ENCODE measurements around the gene TBC1D1. TPM values are rescaled to one million over a fixed set of nuclear protein-coding genes. Genes with fewer than 3 reads are reported as not detected.

TBC1D1 gene
- total and polyA plus RNA-seq, 2 donors (not counting 3 experiments of a cell fraction or from before 2014, with no cell fraction given): 63.5 to 116 TPM

- Histone ChIP-seq H3K4me1 (ENCODE audit: control insufficient read depth, extremely low read depth, insufficient read depth, low read length) (peaks cover 5% of the 10 kb centered on the region), H3K36me3 (ENCODE audit: control insufficient read depth in 2 of 2, extremely low read depth in 1 of 2, insufficient read depth in 2 of 2, low read length in 2 of 2) (peaks cover 0 to 5% of the 10 kb centered on the region in 2 experiments), H3K79me2 (ENCODE audit: control insufficient read depth, insufficient read depth, low read length) (no peaks in the 10 kb centered on the region), H3K9ac (replicated peaks; ENCODE audit: extremely low read depth, insufficient read depth, low read length) (no peak overlapping the region), H4K20me1 (replicated peaks; ENCODE audit: control insufficient read depth, extremely low read depth, insufficient read depth, low read length) (no peaks in the 10 kb centered on the region), H3K9me3 (replicated peaks; ENCODE audit: control insufficient read depth, insufficient read depth, low read length) (no peaks in the 10 kb centered on the region), H3K4me2 (ENCODE audit: insufficient read depth, low read length) (no peak overlapping the region), H3K27me3 (ENCODE audit: control insufficient read depth in 2 of 2, insufficient read depth in 2 of 2, low read length in 2 of 2) (no peaks in the 10 kb centered on the region), H3K27ac (ENCODE audit: insufficient read depth, low read depth, low read length) (no peak overlapping the region), H3K4me3 (replicated peaks in 1 of 3; ENCODE audit: insufficient read depth in 1 of 3, low read depth in 1 of 3, low read length in 3 of 3) (no peak overlapping the region), H2AFZ (ENCODE audit: low read depth, low read length) (no peak overlapping the region), H3K9me1 (replicated peaks; ENCODE audit: control insufficient read depth, extremely low read depth, insufficient read depth, low read length) (no peaks in the 10 kb centered on the region)
- DNase-seq (ENCODE audit: low read depth, low spot score) (no peak), FAIRE-seq (no peak)
- intact Hi-C loops (cut with micrococcal nuclease): no loop called here
- BruUV-seq (replicated peaks): no TSS peak
- CTCF ChIA-PET: interaction anchor here (1.0 to 3.0 kb wide), 9 partner anchors 14 to 746 kb away, joined by 3 to 67 read pairs (median 7); partner anchors contain the start of genes PGM2 and TLR10
- TF ChIP-seq POLR2A (IDR thresholded peaks at IDR 0.05; ENCODE audit: low read depth, low read length) (no peak), FOS (IDR thresholded peaks at IDR 0.05; ENCODE audit: borderline replicate concordance, insufficient read depth, low read length) (no peak), POLR2AphosphoS5 (IDR thresholded peaks at IDR 0.05; ENCODE audit: insufficient read depth, low read depth, low read length) (no peak), EZH2 (IDR thresholded peaks at IDR 0.05; ENCODE audit: borderline replicate concordance, low read depth, low read length, severe bottlenecking) (no peak), JUN (IDR thresholded peaks at IDR 0.05; ENCODE audit: borderline replicate concordance, insufficient read depth, insufficient read length, low read depth) (no peak)
- TF ChIP-seq, protein P1, sequence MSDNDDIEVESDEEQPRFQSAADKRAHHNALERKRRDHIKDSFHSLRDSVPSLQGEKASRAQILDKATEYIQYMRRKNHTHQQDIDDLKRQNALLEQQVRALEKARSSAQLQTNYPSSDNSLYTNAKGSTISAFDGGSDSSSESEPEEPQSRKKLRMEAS (IDR thresholded peaks at IDR 0.05; ENCODE audit: insufficient read depth, insufficient read length): no peak
- TF ChIP-seq, protein P2, sequence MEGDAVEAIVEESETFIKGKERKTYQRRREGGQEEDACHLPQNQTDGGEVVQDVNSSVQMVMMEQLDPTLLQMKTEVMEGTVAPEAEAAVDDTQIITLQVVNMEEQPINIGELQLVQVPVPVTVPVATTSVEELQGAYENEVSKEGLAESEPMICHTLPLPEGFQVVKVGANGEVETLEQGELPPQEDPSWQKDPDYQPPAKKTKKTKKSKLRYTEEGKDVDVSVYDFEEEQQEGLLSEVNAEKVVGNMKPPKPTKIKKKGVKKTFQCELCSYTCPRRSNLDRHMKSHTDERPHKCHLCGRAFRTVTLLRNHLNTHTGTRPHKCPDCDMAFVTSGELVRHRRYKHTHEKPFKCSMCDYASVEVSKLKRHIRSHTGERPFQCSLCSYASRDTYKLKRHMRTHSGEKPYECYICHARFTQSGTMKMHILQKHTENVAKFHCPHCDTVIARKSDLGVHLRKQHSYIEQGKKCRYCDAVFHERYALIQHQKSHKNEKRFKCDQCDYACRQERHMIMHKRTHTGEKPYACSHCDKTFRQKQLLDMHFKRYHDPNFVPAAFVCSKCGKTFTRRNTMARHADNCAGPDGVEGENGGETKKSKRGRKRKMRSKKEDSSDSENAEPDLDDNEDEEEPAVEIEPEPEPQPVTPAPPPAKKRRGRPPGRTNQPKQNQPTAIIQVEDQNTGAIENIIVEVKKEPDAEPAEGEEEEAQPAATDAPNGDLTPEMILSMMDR (IDR thresholded peaks at IDR 0.05; ENCODE audit: extremely low read depth in 1 of 2, insufficient read depth in 1 of 2, low read depth in 1 of 2, low read length in 2 of 2): no peak
- POLR2A ChIA-PET: no interaction called here
- dilution Hi-C loops (cut with MboI; ENCODE audit: extremely low pct_ligation_motif_present, low sequenced_read_pairs): no loop called here
These were observed 145.7 kb downstream of the TBC1D1 start for GRCh38 chr4:38036548-38036947.

Measured in endothelial cell of umbilical vein (primary cell).